ENCODE data around the gene NAA25.
"Not testable (repeated sequence)": the region's sequence is repeated elsewhere in the genome, so short reads cannot be mapped to it uniquely, and the experiment has no call there.

The NAA25 gene

GRCh38 chr12:112009596-112009995 is 99.0 kb downstream of the NAA25 start:
- DNase-seq (ENCODE audit: low spot score) = not testable (repeated sequence)

DNA sequence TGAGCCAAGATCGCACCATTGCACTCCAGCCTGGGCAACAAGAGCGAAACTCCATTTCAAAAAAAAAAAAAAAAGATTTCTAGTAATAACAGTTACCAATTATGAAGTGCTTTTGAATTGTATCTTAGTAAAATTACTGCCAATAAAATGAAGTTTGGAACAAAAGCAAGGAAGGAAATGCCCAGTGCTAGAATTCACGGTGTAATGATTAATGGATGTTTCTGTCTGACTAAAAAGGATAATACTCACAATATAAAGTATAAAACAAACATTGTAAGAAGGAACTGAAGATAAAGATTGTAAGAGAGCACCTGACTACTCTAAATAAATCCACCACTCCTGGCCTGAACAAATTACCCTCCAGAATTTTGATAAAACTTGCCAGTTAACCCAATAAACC is 99.7 kb downstream of the NAA25 start:
- DNase-seq (ENCODE audit: low spot score) = no peak

DNA sequence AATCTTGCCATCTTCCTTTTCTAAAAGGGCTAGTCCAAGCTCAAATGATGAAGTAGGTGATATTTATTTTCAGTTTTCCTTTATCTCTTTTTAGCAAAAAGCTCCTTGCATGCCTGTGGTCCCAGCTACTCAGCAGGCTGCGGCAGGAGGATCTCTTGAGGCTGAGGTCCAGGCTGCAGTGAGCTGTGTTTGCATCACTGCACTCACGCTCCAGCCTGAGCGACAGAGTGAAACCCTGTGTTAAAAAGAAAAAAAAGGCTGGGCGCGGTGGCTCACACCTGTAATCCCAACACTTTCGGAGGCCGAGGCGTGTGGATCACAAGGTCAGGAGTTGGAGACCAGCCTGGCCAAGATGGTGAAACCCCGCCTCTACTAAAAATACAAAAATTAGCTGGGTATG is 100.6 kb downstream of the NAA25 start:
- DNase-seq (ENCODE audit: low spot score) = no peak

- peak; percentile 32 for DNase-seq (ENCODE audit: low spot score)
These were observed 102.9 kb downstream of the NAA25 start for GRCh38 chr12:112005419-112006395.

- DNase-seq (ENCODE audit: low spot score) = no peak
These were observed 104.5 kb downstream of the NAA25 start for GRCh38 chr12:112004041-112004440.

DNA sequence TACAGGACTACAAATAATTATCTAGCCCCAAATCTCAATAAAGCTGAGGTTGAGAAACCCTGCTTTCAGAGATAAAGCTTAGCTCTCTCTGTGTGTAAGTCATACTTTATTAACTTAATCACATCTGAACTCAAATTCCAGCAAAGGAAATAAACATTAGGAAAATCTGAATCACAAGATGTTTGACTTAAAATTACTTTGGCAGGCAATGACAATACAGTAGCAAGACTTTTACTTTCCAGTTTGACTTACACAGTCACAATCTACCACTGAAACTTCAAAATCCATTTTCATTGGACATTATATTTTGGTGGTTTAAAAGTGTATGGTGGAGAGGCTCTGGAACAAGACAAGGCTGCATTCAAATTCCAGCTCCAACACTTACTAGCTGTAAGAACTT is 107.0 kb downstream of the NAA25 start:
- no peak for DNase-seq (ENCODE audit: low spot score)

- no peak for DNase-seq (ENCODE audit: low spot score)
These were observed 107.8 kb downstream of the NAA25 start for GRCh38 chr12:112000820-112001219.

DNA sequence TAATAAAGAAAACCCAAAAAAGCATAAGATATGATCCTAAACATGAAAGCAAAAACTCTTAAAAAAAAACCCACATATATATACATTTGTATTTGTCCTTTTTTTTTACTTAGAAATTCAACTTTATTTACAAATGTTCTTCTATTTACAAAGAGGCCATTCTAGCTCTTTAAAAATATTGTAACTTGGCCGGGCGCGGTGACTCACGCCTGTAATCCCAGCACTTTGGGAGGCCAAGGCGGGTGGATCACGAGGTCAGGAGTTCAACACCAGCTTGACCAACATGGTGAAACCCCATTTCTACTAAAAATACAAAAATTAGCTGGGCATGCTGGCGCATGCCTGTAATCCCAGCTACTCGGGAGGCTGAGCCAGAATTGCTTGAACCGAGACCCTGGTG is 109.5 kb downstream of the NAA25 start:
- not testable (repeated sequence) for DNase-seq (ENCODE audit: low spot score)

GRCh38 chr12:111998015-111998414 is 110.6 kb downstream of the NAA25 start:
- no peak for DNase-seq (ENCODE audit: low spot score)

DNA sequence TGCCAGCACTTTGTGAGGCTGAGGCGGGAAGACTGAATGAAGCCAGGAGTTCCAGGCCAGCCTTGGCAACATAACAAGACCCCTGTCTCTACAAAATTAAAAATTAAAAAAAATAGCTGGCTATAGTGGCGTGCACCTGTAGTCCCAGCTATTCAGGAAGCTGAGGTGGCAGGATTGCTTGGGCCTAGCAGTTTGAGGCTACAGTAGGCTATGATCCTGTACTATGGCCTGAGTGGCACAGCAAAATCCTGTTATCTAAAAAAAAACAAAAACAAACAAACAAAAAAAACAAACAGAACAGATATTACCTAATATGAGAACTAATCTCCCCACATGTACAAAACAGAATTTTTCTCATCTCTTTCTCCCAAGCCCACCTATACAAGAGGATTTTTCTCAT is 111.3 kb downstream of the NAA25 start:
- DNase-seq (ENCODE audit: low spot score) = no peak

GRCh38 chr12:111995782-111996480 is 112.7 kb downstream of the NAA25 start:
- DNase-seq (ENCODE audit: low spot score) = no peak

DNA sequence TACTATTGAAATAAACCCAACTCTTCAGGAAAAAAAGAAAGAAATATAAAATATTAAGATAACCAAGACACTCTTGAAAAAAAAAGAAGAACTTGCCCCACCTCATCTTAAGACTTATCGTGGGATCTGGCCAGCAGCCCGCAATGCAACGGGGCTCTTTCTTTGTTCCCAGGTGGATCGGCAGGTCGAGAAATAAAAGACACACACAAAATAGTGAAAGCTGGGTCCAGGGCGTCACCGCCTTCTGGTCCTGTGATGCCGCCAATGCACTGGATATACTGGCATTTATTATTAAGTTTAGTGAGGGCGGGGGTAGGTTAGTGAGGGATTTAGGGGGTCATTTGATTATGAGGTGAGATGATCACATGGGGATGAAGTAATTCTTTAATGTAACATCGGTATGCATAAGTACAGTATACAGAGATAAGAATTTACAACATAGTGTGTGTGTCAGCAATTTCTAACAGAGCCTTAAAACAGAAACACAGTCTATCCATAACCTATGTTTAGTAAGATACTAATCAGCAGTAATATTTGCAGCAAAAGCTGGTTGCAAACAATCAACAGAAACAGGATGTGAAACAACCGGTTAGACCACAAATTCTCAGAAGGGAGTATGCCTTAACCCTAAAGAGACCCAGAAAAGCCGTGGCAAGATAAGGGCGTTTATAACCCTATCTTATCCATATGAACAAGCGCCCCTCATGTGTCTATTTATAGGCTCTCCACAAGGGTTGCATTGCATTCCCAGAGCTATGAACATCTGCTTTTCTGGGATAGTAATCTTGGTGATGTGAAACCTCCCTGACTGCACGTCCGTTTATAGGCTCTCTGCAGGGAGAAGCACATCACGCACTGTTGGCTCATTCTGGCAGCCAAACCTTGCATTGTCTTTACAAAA is 114.1 kb downstream of the NAA25 start:
- DNase-seq (ENCODE audit: low spot score) = not testable (repeated sequence)

GRCh38 chr12:111993292-111994150 is 115.1 kb downstream of the NAA25 start:
- no peak for DNase-seq (ENCODE audit: low spot score)

- DNase-seq (ENCODE audit: low spot score) = no peak
These were observed 116.1 kb downstream of the NAA25 start for GRCh38 chr12:111992464-111992863.

DNA sequence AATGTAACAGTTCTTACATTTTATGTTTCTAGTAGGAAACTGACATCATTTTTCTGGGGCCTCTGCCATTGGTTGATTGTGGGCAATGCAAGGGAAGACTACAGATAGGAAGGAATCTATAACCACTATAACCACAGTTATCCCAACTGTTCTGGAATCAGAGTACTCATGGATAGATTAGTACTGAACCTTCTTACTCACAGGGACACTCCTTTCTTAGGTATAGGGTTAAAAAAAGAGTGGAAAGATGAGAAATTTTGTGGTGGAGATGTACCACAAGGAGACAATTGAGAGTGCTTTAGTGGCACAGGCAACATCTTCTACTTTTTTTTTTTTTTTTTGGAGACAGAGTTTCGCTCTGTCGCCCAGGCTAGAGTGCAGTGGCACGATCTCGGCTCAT is 116.6 kb downstream of the NAA25 start:
- DNase-seq (ENCODE audit: low spot score) = no peak

- no peak for DNase-seq (ENCODE audit: low spot score)
These were observed 117.0 kb downstream of the NAA25 start for GRCh38 chr12:111991535-111991934.

DNA sequence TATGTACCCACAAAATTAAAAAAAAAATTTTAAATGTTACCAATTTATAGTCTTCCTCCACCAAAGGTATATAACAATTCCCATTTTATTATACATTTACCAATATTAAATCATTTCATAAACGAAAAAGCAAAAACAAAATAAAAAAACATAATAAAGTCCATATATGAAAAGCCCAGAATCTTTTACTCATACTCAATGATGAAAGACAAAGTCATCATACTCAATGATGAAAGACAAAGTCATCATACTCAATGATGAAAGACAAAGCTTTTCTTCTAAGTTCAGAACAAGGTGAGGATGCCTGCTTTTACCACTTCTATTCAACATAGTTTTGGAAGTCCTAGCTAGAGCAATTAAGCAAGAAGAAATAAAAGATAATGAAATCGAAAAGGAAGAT is 123.8 kb downstream of the NAA25 start:
- no peak for DNase-seq (ENCODE audit: low spot score)

GRCh38 chr12:111981987-111982386 is 126.6 kb downstream of the NAA25 start:
- DNase-seq (ENCODE audit: low spot score) = no peak

DNA sequence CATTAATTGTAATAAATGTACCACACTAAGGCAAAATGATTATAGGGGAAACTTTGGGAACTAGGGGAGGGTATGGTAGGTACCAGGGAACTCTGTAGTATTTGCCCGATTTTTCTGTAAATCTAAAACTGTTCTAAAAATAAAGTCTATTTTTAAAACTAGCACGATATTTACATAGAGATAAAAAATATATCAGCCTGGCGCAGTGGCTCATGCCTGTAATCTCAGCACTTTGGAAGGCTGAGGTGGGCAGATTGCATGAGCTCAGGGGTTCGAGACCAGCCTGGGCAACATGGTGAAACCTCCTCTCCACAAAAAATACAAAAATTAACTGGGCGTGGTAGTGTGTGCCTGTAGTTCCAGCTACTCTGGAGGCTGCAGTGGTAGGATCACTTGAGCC is 128.0 kb downstream of the NAA25 start:
- no peak for DNase-seq (ENCODE audit: low spot score)

DNA sequence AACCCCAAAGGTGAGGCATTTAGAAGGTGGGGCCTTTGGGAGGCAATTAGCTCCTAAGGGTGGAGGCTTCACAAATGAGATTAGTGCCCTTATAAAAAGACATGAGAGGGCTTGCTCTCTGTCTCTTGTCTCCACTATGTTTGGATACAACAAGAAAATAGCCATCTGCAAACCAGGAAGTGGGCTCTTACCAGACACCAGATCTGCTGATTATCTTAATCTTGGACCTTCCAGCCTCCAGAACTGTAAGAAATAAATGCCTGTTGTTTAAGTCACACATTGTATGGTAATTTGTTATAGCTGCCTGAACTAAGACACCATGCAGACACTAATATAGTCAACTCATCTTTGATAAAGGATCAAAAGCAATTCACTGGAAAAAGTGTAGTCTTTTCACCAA is 130.0 kb downstream of the NAA25 start:
- DNase-seq (ENCODE audit: low spot score) = no peak

GRCh38 chr12:111976860-111977259 is 131.7 kb downstream of the NAA25 start:
- DNase-seq (ENCODE audit: low spot score) = no peak
